ENCODE results near the gene MAP7D1. TPM values are rescaled to one million over a fixed set of nuclear protein-coding genes. Genes with fewer than 3 reads are reported as not detected.

Gene MAP7D1
- total RNA-seq, 1 experiment from 2014 or later, result 212 TPM

DNA sequence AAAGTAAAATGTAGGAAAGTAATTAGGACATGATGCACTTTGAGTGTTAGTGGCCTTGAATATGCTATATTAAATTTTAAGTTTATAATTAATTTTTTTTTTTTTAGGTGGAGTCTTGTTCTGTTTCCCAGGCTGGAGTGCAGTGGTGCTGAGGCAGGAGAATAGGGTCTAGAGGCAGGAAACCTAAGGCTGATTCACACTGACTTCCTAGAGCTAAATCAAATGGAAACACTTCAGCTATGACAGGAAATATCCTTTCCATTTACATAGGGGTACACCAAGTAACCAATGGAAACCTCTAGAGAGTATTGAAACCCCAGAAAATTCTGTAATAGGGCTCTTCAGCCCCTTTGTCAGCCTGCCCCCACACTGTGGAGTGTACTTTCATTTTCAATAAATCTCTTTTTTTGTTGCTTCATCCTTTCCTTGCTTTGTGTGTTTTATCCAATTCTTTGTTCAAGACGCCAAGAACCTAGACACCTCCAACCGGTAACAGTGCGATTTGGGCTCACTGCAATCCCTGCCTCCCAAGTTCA is 50.4 kb downstream of the MAP7D1 start:
- Histone ChIP-seq H3K27me3 (ENCODE audit: control insufficient read depth, insufficient read depth, low read length) (no peaks in the 10 kb centered on the region), H3K36me3 (ENCODE audit: control insufficient read depth, insufficient read depth, low read length) (no peaks in the 10 kb centered on the region), H3K27ac (ENCODE audit: low read length) (no peak overlapping the region), H3K4me1 (ENCODE audit: control insufficient read depth, insufficient read depth, low read length) (peaks cover 10% of the 10 kb centered on the region), H3K4me3 (ENCODE audit: low read depth in 2 of 2, low read length in 2 of 2) (no peak overlapping the region), H3K9me3 (ENCODE audit: control insufficient read depth, insufficient read depth, low read depth, low read length) (no peaks in the 10 kb centered on the region)
- intact Hi-C loops (cut with micrococcal nuclease; ENCODE audit: unreplicated experiment), result no loop called here
- CTCF ChIA-PET, result no interaction called here
- no peak for DNase-seq (ENCODE audit: low read depth, low spot score)
- no peak for ATAC-seq
- no TSS peak for BruUV-seq (replicated peaks)
- in situ Hi-C loops (cut with HindIII; ENCODE audit: low pct_unique_long_range_greater_than_20kb, low sequenced_read_pairs), result no loop called here
- TF ChIP-seq, protein P1, sequence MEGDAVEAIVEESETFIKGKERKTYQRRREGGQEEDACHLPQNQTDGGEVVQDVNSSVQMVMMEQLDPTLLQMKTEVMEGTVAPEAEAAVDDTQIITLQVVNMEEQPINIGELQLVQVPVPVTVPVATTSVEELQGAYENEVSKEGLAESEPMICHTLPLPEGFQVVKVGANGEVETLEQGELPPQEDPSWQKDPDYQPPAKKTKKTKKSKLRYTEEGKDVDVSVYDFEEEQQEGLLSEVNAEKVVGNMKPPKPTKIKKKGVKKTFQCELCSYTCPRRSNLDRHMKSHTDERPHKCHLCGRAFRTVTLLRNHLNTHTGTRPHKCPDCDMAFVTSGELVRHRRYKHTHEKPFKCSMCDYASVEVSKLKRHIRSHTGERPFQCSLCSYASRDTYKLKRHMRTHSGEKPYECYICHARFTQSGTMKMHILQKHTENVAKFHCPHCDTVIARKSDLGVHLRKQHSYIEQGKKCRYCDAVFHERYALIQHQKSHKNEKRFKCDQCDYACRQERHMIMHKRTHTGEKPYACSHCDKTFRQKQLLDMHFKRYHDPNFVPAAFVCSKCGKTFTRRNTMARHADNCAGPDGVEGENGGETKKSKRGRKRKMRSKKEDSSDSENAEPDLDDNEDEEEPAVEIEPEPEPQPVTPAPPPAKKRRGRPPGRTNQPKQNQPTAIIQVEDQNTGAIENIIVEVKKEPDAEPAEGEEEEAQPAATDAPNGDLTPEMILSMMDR (IDR thresholded peaks at IDR 0.05), result no peak
- no peak for TF ChIP-seq TCF7L2 (IDR thresholded peaks at IDR 0.05; ENCODE audit: low read depth, low read length)
- no peak for TF ChIP-seq SIN3A (IDR thresholded peaks at IDR 0.05; ENCODE audit: borderline replicate concordance, insufficient read depth, low read depth, low read length)
- TF ChIP-seq, protein P2, sequence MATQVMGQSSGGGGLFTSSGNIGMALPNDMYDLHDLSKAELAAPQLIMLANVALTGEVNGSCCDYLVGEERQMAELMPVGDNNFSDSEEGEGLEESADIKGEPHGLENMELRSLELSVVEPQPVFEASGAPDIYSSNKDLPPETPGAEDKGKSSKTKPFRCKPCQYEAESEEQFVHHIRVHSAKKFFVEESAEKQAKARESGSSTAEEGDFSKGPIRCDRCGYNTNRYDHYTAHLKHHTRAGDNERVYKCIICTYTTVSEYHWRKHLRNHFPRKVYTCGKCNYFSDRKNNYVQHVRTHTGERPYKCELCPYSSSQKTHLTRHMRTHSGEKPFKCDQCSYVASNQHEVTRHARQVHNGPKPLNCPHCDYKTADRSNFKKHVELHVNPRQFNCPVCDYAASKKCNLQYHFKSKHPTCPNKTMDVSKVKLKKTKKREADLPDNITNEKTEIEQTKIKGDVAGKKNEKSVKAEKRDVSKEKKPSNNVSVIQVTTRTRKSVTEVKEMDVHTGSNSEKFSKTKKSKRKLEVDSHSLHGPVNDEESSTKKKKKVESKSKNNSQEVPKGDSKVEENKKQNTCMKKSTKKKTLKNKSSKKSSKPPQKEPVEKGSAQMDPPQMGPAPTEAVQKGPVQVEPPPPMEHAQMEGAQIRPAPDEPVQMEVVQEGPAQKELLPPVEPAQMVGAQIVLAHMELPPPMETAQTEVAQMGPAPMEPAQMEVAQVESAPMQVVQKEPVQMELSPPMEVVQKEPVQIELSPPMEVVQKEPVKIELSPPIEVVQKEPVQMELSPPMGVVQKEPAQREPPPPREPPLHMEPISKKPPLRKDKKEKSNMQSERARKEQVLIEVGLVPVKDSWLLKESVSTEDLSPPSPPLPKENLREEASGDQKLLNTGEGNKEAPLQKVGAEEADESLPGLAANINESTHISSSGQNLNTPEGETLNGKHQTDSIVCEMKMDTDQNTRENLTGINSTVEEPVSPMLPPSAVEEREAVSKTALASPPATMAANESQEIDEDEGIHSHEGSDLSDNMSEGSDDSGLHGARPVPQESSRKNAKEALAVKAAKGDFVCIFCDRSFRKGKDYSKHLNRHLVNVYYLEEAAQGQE (IDR thresholded peaks at IDR 0.05; ENCODE audit: insufficient read depth in 1 of 2, low read depth in 2 of 2, low read length in 1 of 2), result no peak
- no peak for TF ChIP-seq POLR2AphosphoS5 (IDR thresholded peaks at IDR 0.05; ENCODE audit: low read depth, low read length)
- POLR2A ChIA-PET, result interaction anchor here (0.6 to 0.7 kb wide), 2 partner anchors 41 to 57 kb away, joined by 3 to 6 read pairs; partner anchors contain the start of gene TRAPPC3

DNA sequence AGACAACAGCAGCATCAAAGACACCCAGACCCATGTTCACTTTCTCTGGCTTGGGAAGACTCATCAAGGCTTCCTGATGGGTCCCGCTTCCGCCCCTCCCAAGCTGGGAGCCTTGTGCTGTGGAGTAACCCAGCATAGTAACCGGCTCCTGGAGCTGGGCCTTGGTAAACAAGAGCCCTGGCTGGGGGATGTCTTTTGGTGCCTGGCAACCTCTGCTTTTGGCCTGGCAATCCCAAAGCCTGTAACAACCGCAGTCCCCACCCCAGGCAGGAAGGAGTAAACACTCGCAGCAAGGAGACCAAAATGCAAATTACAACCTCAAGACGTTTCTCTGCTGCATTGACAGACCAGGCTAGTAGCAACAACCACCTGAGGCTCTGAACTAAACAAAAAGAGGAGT is 51.4 kb downstream of the MAP7D1 start:
- H3K4me3 ChIP-seq (ENCODE audit: low read depth in 2 of 2, low read length in 2 of 2), result no peak overlapping the region
- TF ChIP-seq, protein P2 (IDR thresholded peaks at IDR 0.05; ENCODE audit: insufficient read depth in 1 of 2, low read depth in 2 of 2, low read length in 1 of 2), result no peak
- TF ChIP-seq TCF7L2 (IDR thresholded peaks at IDR 0.05; ENCODE audit: low read depth, low read length) (no peak), POLR2AphosphoS5 (IDR thresholded peaks at IDR 0.05; ENCODE audit: low read depth, low read length) (no peak)
- no peak for ATAC-seq
- no peak for DNase-seq (ENCODE audit: low read depth, low spot score)
- intact Hi-C loops (cut with micrococcal nuclease; ENCODE audit: unreplicated experiment), result no loop called here
- no peak overlapping the region for H3K27ac ChIP-seq (ENCODE audit: low read length)
- H3K27me3 ChIP-seq (ENCODE audit: control insufficient read depth, insufficient read depth, low read length), result no peaks in the 10 kb centered on the region
- ChIA-PET CTCF (no interaction called here), POLR2A (no interaction called here)
- in situ Hi-C loops (cut with HindIII; ENCODE audit: low pct_unique_long_range_greater_than_20kb, low sequenced_read_pairs), result no loop called here
- H3K9me3 ChIP-seq (ENCODE audit: control insufficient read depth, insufficient read depth, low read depth, low read length), result no peaks in the 10 kb centered on the region
- no peaks in the 10 kb centered on the region for H3K36me3 ChIP-seq (ENCODE audit: control insufficient read depth, insufficient read depth, low read length)
- no TSS peak for BruUV-seq (replicated peaks)
- H3K4me1 ChIP-seq (ENCODE audit: control insufficient read depth, insufficient read depth, low read length), result peaks cover 10% of the 10 kb centered on the region
